SK-N-SH treated with all-trans-retinoic acid at 6 μM for 48 hours (cell line): ENCODE data around the gene ADD1.

Experiments
- ATAC-seq: fragments of 200-7000 bp; cut with Tn5 transposase; 3 replicates; pipeline ENCODE4 v1.9.1; 2020; ENCODE audit warnings: mild to moderate bottlenecking, moderate library complexity
- BACH2 ChIP-seq: fragments of 250-450 bp; sonication (Bioruptor Pico); IDR thresholded peaks from 2 replicates; pipeline ENCODE4 v1.9.0; 2021; ENCODE audit warnings: mild to moderate bottlenecking, borderline replicate concordance
- CSRNP3 ChIP-seq: fragments of 250-450 bp; sonication (Bioruptor Pico); IDR thresholded peaks from 2 replicates; pipeline ENCODE4 v1.5.1; 2021; ENCODE audit warnings: mild to moderate bottlenecking, moderate library complexity
- ESRRG ChIP-seq: fragments of 250-450 bp; sonication (Bioruptor Pico); IDR thresholded peaks from 2 replicates; pipeline ENCODE4 v1.6.1; 2021; ENCODE audit warnings: mild to moderate bottlenecking
- GLIS3 ChIP-seq: fragments of 250-450 bp; sonication (Bioruptor Pico); IDR thresholded peaks from 2 replicates; pipeline ENCODE4 v1.5.0; 2020; ENCODE audit warnings: mild to moderate bottlenecking, moderate library complexity
- ISL1 ChIP-seq: fragments of 250-450 bp; sonication (Bioruptor Pico); IDR thresholded peaks from 2 replicates; pipeline ENCODE4 v2.1.2; 2022; ENCODE audit warnings: mild to moderate bottlenecking, moderate library complexity
- OSR1 ChIP-seq: fragments of 250-450 bp; sonication (Bioruptor Pico); IDR thresholded peaks from 2 replicates; pipeline ENCODE4 v1.8.0; 2022; ENCODE audit warnings: moderate library complexity, mild to moderate bottlenecking, inconsistent platforms
- PPARA ChIP-seq: fragments of 250-450 bp; sonication (Bioruptor Pico); IDR thresholded peaks from 2 replicates; pipeline ENCODE4 v1.5.0; 2020; ENCODE audit warnings: mild to moderate bottlenecking, borderline replicate concordance
- RARB ChIP-seq: fragments of 250-450 bp; sonication (Bioruptor Pico); IDR thresholded peaks from 2 replicates; pipeline ENCODE4 v1.8.0; 2021; ENCODE audit warnings: mild to moderate bottlenecking, moderate library complexity
- SNAI2 ChIP-seq: fragments of 250-450 bp; sonication (Bioruptor Pico); IDR thresholded peaks from 2 replicates; pipeline ENCODE4 v1.5.0; 2020; ENCODE audit warnings: mild to moderate bottlenecking, moderate library complexity
- TCF4 ChIP-seq: fragments of 250-450 bp; sonication (Bioruptor Pico); IDR thresholded peaks from 2 replicates; pipeline ENCODE4 v1.8.0; 2021; ENCODE audit warnings: mild to moderate bottlenecking, moderate library complexity, borderline replicate concordance
- TSHZ2 ChIP-seq: fragments of 250-450 bp; sonication (Bioruptor Pico); IDR thresholded peaks from 2 replicates; pipeline ENCODE4 v1.5.0; 2020; ENCODE audit warnings: mild to moderate bottlenecking, moderate library complexity
- ZFP3 ChIP-seq: fragments of 250-450 bp; sonication (Bioruptor Pico); IDR thresholded peaks from 2 replicates; pipeline ENCODE4 v1.5.0; 2020; ENCODE audit warnings: mild to moderate bottlenecking, moderate library complexity
- ZFP30 ChIP-seq: fragments of 450-650 bp; formaldehyde crosslinking; IDR thresholded peaks from 2 replicates; pipeline ENCODE4 v1.5.0; 2022; ENCODE audit warnings: mild to moderate bottlenecking, moderate library complexity
- ZNF70 ChIP-seq: fragments of 450-650 bp; formaldehyde crosslinking; IDR thresholded peaks from 2 replicates; pipeline ENCODE4 v1.5.0; 2020; ENCODE audit warnings: mild to moderate bottlenecking, moderate library complexity
- ZNF8 ChIP-seq: fragments of 450-650 bp; formaldehyde crosslinking; IDR thresholded peaks from 2 replicates; pipeline ENCODE4 v1.5.0; 2020; ENCODE audit warnings: mild to moderate bottlenecking, moderate library complexity
- TF ChIP-seq, protein P1 (sequence below): fragments of 250-450 bp; sonication (Bioruptor Pico); IDR thresholded peaks from 2 replicates; pipeline ENCODE4 v1.8.0; 2020; ENCODE audit warnings: mild to moderate bottlenecking, moderate library complexity, borderline replicate concordance
- TF ChIP-seq, protein P2 (sequence below): fragments of 250-450 bp; sonication (Bioruptor Pico); IDR thresholded peaks from 2 replicates; pipeline ENCODE4 v1.8.0; 2021; ENCODE audit warnings: low read depth, mild to moderate bottlenecking, moderate library complexity, borderline replicate concordance

ADD1 gene

GRCh38 chr4:2932321-2932950 lies 88.8 kb downstream of the ADD1 start:
- TF ChIP-seq ZFP30 (CRISPR knock-in tag) (no peak), ZNF70 (no peak), ISL1 (CRISPR knock-in tag) (no peak), ESRRG (no peak), ZFP3 (CRISPR knock-in tag) (no peak), CSRNP3 (CRISPR knock-in tag) (no peak), BACH2 (CRISPR knock-in tag) (no peak), OSR1 (no peak), PPARA (CRISPR knock-in tag) (no peak), ZNF8 (no peak), TCF4 (no peak)
- TF ChIP-seq, protein P1, sequence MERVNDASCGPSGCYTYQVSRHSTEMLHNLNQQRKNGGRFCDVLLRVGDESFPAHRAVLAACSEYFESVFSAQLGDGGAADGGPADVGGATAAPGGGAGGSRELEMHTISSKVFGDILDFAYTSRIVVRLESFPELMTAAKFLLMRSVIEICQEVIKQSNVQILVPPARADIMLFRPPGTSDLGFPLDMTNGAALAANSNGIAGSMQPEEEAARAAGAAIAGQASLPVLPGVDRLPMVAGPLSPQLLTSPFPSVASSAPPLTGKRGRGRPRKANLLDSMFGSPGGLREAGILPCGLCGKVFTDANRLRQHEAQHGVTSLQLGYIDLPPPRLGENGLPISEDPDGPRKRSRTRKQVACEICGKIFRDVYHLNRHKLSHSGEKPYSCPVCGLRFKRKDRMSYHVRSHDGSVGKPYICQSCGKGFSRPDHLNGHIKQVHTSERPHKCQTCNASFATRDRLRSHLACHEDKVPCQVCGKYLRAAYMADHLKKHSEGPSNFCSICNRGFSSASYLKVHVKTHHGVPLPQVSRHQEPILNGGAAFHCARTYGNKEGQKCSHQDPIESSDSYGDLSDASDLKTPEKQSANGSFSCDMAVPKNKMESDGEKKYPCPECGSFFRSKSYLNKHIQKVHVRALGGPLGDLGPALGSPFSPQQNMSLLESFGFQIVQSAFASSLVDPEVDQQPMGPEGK (CRISPR knock-in tag), result no peak
- TF ChIP-seq, protein P2, sequence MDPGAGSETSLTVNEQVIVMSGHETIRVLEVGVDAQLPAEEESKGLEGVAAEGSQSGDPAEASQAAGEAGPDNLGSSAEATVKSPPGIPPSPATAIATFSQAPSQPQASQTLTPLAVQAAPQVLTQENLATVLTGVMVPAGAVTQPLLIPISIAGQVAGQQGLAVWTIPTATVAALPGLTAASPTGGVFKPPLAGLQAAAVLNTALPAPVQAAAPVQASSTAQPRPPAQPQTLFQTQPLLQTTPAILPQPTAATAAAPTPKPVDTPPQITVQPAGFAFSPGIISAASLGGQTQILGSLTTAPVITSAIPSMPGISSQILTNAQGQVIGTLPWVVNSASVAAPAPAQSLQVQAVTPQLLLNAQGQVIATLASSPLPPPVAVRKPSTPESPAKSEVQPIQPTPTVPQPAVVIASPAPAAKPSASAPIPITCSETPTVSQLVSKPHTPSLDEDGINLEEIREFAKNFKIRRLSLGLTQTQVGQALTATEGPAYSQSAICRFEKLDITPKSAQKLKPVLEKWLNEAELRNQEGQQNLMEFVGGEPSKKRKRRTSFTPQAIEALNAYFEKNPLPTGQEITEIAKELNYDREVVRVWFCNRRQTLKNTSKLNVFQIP, result no peak
- TF ChIP-seq, all 23 proteins: peak for 0
- ATAC-seq, result no peak

GRCh38 chr4:2932951-2933565 lies 89.4 kb downstream of the ADD1 start:
- TF ChIP-seq CSRNP3 (CRISPR knock-in tag), result no peak
- TF ChIP-seq, protein P2, result no peak
- TF ChIP-seq TSHZ2 (CRISPR knock-in tag), result no peak
- TF ChIP-seq TCF4, result no peak
- no peak for TF ChIP-seq OSR1
- TF ChIP-seq SNAI2 (CRISPR knock-in tag), result no peak
- no peak for TF ChIP-seq RARB
- TF ChIP-seq PPARA (CRISPR knock-in tag), result no peak
- TF ChIP-seq GLIS3, result no peak
- TF ChIP-seq, protein P1 (CRISPR knock-in tag), result no peak
- no peak for TF ChIP-seq ZNF8
- no peak for ATAC-seq
